ENCODE results near the gene PPT1. TPM values are rescaled to one million over a fixed set of nuclear protein-coding genes. Genes with fewer than 3 reads are reported as not detected.

The PPT1 gene
- total and polyA plus RNA-seq, 2 of the 8 experiments (the other 6 are each of a cell fraction or from before 2014, with no cell fraction given), result 77.1 to 150 TPM

DNA sequence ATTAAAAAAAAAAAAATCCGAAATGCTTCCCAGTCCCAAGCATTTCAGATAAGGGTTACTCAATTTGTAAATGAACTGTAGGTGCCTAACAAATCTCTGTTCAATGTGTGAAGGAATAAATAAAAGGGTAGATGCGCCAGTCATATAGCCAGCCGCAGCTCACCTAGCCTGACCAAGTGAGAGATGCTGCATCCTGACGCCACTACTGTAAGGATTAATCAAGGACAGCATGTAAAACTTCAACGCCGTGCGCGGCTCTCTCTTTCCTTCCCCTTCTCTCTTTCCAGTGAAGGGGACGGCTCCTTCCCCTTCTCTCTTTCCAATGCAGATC, 441 bp downstream of the PPT1 start:
- Histone ChIP-seq H3K14ac (ENCODE audit: insufficient read length) (no peak overlapping the region), H2BK120ac (replicated peaks; ENCODE audit: low read depth, low read length) (no peak overlapping the region), H3K9me3 (ENCODE audit: insufficient read depth in 2 of 2, low read depth in 1 of 2, low read length in 1 of 2) (no peaks in the 10 kb centered on the region), H3K4me3 (ENCODE audit: extremely low read depth in 1 of 4, insufficient read depth in 2 of 4, low read depth in 3 of 4, low read length in 4 of 4) (peak overlapping the region; percentile 82 to 92 (median 90)), H3K56ac (replicated peaks; ENCODE audit: insufficient read length, low read depth, low read length) (no peak overlapping the region), H3K27me3 (replicated peaks in 1 of 4; ENCODE audit: control insufficient read depth in 3 of 4, extremely low read depth in 1 of 4, insufficient read depth in 3 of 4, low read length in 3 of 4) (no peaks in the 10 kb centered on the region), H3K36me3 (ENCODE audit: control insufficient read depth in 2 of 4, insufficient read depth in 4 of 4, low read length in 3 of 4) (peaks cover 0 to 6% (median 2%) of the 10 kb centered on the region in 4 experiments; a peak in 5 of 8 replicates), H3K9ac (replicated peaks in 1 of 4; ENCODE audit: extremely low read depth in 1 of 4, low read depth in 3 of 4, low read length in 3 of 4) (peak overlapping the region in 3 of 4 experiments; percentile 69 to 84 (median 75); a peak in 6 of 7 replicates), H2BK5ac (ENCODE audit: low read depth, low read length) (no peak overlapping the region), H3K4ac (replicated peaks; ENCODE audit: insufficient read length, low read depth, low read length) (no peak overlapping the region), H2BK20ac (ENCODE audit: low read length) (no peak overlapping the region), H4K20me1 (replicated peaks in 1 of 2; ENCODE audit: control insufficient read depth in 1 of 2, insufficient read depth in 2 of 2, low read length in 2 of 2) (no peaks in the 10 kb centered on the region), H3K23ac (ENCODE audit: insufficient read length) (no peak overlapping the region), H2BK15ac (ENCODE audit: low read length) (no peak overlapping the region), H4K91ac (replicated peaks; ENCODE audit: insufficient read length, low read length) (peak overlapping the region; percentile 5), H3K79me2 (ENCODE audit: control insufficient read depth in 1 of 2, insufficient read depth in 2 of 2, low read length in 2 of 2) (peaks cover 4 to 28% of the 10 kb centered on the region in 2 experiments; a peak in 3 of 4 replicates), H3K4me1 (replicated peaks in 1 of 4; ENCODE audit: control insufficient read depth in 3 of 4, insufficient read depth in 4 of 4, low read length in 3 of 4) (peaks cover 0 to 2% (median 0%) of the 10 kb centered on the region in 4 experiments; a peak in 2 of 7 replicates), H2BK12ac (ENCODE audit: low read depth, low read length) (0 out of 2 replicates have a peak overlapping the region, but pooled peaks have one; percentile 4), H2AFZ (ENCODE audit: low read length) (peak overlapping the region; percentile 91), H3K18ac (ENCODE audit: extremely low read depth, low read length) (peak overlapping the region; percentile 85; the same call in 1 of the 2 replicates), H3K4me2 (ENCODE audit: insufficient read depth in 1 of 2, low read depth in 2 of 2, low read length in 2 of 2) (peak overlapping the region; percentile 84 to 87), H3K79me1 (ENCODE audit: low read depth, low read length) (peaks cover 3% of the 10 kb centered on the region; the same call in 1 of the 2 replicates), H4K8ac (ENCODE audit: extremely low read depth, insufficient read depth, low read length) (peak overlapping the region; percentile 99; the same call in 1 of the 2 replicates), H3K27ac (ENCODE audit: low read depth, low read length) (no peak overlapping the region), H4K5ac (ENCODE audit: insufficient read length, low read depth, low read length) (no peak overlapping the region), H3K23me2 (ENCODE audit: low read depth, low read length) (peaks cover 9% of the 10 kb centered on the region; the same call in 1 of the 2 replicates), H2AK5ac (ENCODE audit: low read depth, low read length) (no peak overlapping the region)
- DNase-seq (ENCODE audit: low read depth in 1 of 2, low spot score in 2 of 2) (no peak), FAIRE-seq (no peak)
- ChIA-PET POLR2A (ENCODE audit: partially characterized antibody) (interaction anchor here (0.6 to 1.6 kb wide), 3 partner anchors 12 to 65 kb away, joined by 3 to 5 read pairs (median 3); partner anchors contain the start of gene RLF), CTCF (ENCODE audit: partially characterized antibody) (interaction anchor here (1.4 kb wide), 1 partner anchor 12 kb away, joined by 8 read pairs; no protein-coding TSS in a partner anchor)
- no peak for TF ChIP-seq KDM4A (IDR thresholded peaks at IDR 0.05; ENCODE audit: low read depth, low read length, severe bottlenecking)
- peak; percentile 19 for TF ChIP-seq SAP30 (IDR thresholded peaks at IDR 0.05; ENCODE audit: insufficient read depth, insufficient replicate concordance, low read length)
- no peak for TF ChIP-seq ZNF274 (IDR thresholded peaks at IDR 0.05; ENCODE audit: borderline replicate concordance, extremely low read depth, low read length)
- WGBS, 2 experiments (ENCODE audit: extremely low coverage in 1 of 2, insufficient coverage in 1 of 2, insufficient read length in 1 of 2, insufficient replicate concordance in 2 of 2, low coverage in 1 of 2, low lambda C conversion rate in 2 of 2, missing lambda C conversion rate in 1 of 2), result 24% methylated on average over 5 of the region's 9 CpGs; no CpG with 5 or more reads in 1 of the 2 experiments

All from H1 (cell line).